Measurements from ENCODE around the gene LCNL1.

LCNL1 gene

GRCh38 chr9:137009217-137009616 lies 26.4 kb downstream of the LCNL1 start:
- DNase-seq (ENCODE audit: extremely low read depth in 1 of 2, low read depth in 1 of 2), result no peak

- DNase-seq (ENCODE audit: extremely low read depth in 1 of 2, low read depth in 1 of 2), result no peak
These were observed 27.3 kb downstream of the LCNL1 start for GRCh38 chr9:137009938-137010732.

GRCh38 chr9:137011156-137011555 lies 28.4 kb downstream of the LCNL1 start:
- DNase-seq (ENCODE audit: extremely low read depth in 1 of 2, low read depth in 1 of 2), result no peak

GRCh38 chr9:137011907-137012675 lies 29.3 kb downstream of the LCNL1 start:
- no peak for DNase-seq (ENCODE audit: extremely low read depth in 1 of 2, low read depth in 1 of 2)

GRCh38 chr9:137012694-137013570 lies 30.1 kb downstream of the LCNL1 start:
- DNase-seq (ENCODE audit: extremely low read depth in 1 of 2, low read depth in 1 of 2), result no peak

GRCh38 chr9:137013571-137013940 lies 30.8 kb downstream of the LCNL1 start:
- DNase-seq (ENCODE audit: extremely low read depth in 1 of 2, low read depth in 1 of 2), result no peak

GRCh38 chr9:137014166-137014565 lies 31.4 kb downstream of the LCNL1 start:
- DNase-seq (ENCODE audit: extremely low read depth in 1 of 2, low read depth in 1 of 2), result no peak

- DNase-seq (ENCODE audit: extremely low read depth in 1 of 2, low read depth in 1 of 2), result no peak
These were observed 32.2 kb downstream of the LCNL1 start for GRCh38 chr9:137014776-137015539.

GRCh38 chr9:137015540-137015930 lies 32.7 kb downstream of the LCNL1 start:
- DNase-seq (ENCODE audit: extremely low read depth in 1 of 2, low read depth in 1 of 2), result no peak

- no peak for DNase-seq (ENCODE audit: extremely low read depth in 1 of 2, low read depth in 1 of 2)
These were observed 33.2 kb downstream of the LCNL1 start for GRCh38 chr9:137015976-137016375.

GRCh38 chr9:137016436-137016835 lies 33.6 kb downstream of the LCNL1 start:
- no peak for DNase-seq (ENCODE audit: extremely low read depth in 1 of 2, low read depth in 1 of 2)

GRCh38 chr9:137017071-137017470 lies 34.3 kb downstream of the LCNL1 start:
- no peak for DNase-seq (ENCODE audit: extremely low read depth in 1 of 2, low read depth in 1 of 2)

- no peak for DNase-seq (ENCODE audit: extremely low read depth in 1 of 2, low read depth in 1 of 2)
These were observed 35.2 kb downstream of the LCNL1 start for GRCh38 chr9:137017791-137018497.

- DNase-seq (ENCODE audit: extremely low read depth in 1 of 2, low read depth in 1 of 2), result no peak
These were observed 36.2 kb downstream of the LCNL1 start for GRCh38 chr9:137018761-137019559.

GRCh38 chr9:137019891-137020683 lies 37.3 kb downstream of the LCNL1 start:
- no peak for DNase-seq (ENCODE audit: extremely low read depth in 1 of 2, low read depth in 1 of 2)

- DNase-seq (ENCODE audit: extremely low read depth in 1 of 2, low read depth in 1 of 2), result no peak
These were observed 38.2 kb downstream of the LCNL1 start for GRCh38 chr9:137020771-137021567.

GRCh38 chr9:137021568-137021978 lies 38.8 kb downstream of the LCNL1 start:
- DNase-seq (ENCODE audit: extremely low read depth in 1 of 2, low read depth in 1 of 2), result no peak

Measured in activated CD8-positive, alpha-beta memory T cell treated with anti-CD3 and anti-CD28 coated beads for 1 hour (primary cell).